Uterus (tissue), 2 donors: ENCODE data around the gene PAK3.

Source experiments
- POLR2A ChIP-seq, 2 donors: fragments of 450-650 bp; IDR thresholded peaks; one replicate each; pipeline ENCODE4 v1.6.1; 2016; ENCODE audit warnings: antibody characterized with exemption in 2 of 2, mild to moderate bottlenecking in 1 of 2, moderate library complexity in 1 of 2
- TF ChIP-seq, protein P1 (sequence below), 4 experiments: fragments of 200-600 bp in 2 of 4; fragments of 450-650 bp in 2 of 4; sonication (generic) in 2 of 4; IDR thresholded peaks; one replicate each; pipeline ENCODE4 v1.5.1; 2016 to 2019; ENCODE audit warnings: antibody characterized with exemption in 4 of 4, mild to moderate bottlenecking in 2 of 4, moderate library complexity in 1 of 4

DNA sequence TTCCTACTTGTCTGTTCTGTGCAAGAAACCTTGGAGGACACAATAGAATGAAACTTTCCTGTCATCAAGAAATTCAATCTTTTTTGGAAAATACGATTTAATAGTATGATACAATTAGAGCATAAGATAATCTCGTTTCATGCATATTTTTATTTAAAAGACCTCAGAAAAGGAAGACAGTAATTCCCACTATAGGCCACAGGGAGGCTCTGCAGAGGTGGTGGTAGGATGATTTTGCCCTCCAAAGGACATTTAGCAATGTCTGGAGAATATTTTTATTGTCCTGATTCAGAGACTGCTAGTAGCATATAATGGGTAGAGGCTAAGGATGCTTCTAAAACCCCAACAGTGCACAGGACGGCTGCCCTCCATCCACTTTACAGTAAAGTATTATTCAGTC, 68.7 kb downstream of the PAK3 start:
- TF ChIP-seq, protein P1, sequence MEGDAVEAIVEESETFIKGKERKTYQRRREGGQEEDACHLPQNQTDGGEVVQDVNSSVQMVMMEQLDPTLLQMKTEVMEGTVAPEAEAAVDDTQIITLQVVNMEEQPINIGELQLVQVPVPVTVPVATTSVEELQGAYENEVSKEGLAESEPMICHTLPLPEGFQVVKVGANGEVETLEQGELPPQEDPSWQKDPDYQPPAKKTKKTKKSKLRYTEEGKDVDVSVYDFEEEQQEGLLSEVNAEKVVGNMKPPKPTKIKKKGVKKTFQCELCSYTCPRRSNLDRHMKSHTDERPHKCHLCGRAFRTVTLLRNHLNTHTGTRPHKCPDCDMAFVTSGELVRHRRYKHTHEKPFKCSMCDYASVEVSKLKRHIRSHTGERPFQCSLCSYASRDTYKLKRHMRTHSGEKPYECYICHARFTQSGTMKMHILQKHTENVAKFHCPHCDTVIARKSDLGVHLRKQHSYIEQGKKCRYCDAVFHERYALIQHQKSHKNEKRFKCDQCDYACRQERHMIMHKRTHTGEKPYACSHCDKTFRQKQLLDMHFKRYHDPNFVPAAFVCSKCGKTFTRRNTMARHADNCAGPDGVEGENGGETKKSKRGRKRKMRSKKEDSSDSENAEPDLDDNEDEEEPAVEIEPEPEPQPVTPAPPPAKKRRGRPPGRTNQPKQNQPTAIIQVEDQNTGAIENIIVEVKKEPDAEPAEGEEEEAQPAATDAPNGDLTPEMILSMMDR (IDR thresholded peaks at IDR 0.05): peak in 2 of 4 experiments; percentile 7 to 14
- TF ChIP-seq POLR2A (IDR thresholded peaks at IDR 0.05): no peak
